GM12878 (cell line): Measurements from ENCODE around the gene STK16. TPM values are rescaled to one million over a fixed set of nuclear protein-coding genes. Genes with fewer than 3 reads are reported as not detected.

Experiments used
- ATAC-seq: fragments of 200-7000 bp; cut with Tn5 transposase; 3 replicates; pipeline ENCODE4 v1.9.1; 2020; ENCODE audit warnings: mild to moderate bottlenecking, moderate library complexity
- BruUV-seq: library from RNA; stranded (reverse); fragments of 400-500 nt; replicated peaks from 2 replicates; lab custom pipeline; 2021; lab: Mats Ljungman, UMichigan
- CTCF ChIA-PET: fragments of 300-600 bp; sonication (Branson Sonifier 250); formaldehyde crosslinking; extraction: SDS; loops from one replicate; lab custom pipeline; 2021; ENCODE audit warnings: inconsistent platforms; lab: Yijun Ruan, JAX
- POLR2A ChIA-PET: fragments of 350-600 bp; formaldehyde crosslinking; extraction: SDS; loops from one replicate; lab custom pipeline; 2021; ENCODE audit warnings: inconsistent platforms; lab: Charles Lee
- RAD21 ChIA-PET: fragments of 300-600 bp; sonication (Branson Sonifier 250); formaldehyde crosslinking; loops from one replicate; lab custom pipeline; 2023; ENCODE audit warnings: antibody characterized with exemption; ENCODE audit not compliant: unreplicated experiment; lab: Charles Lee
- SMC1A ChIA-PET: fragments of 300-600 bp; sonication (Branson Sonifier 250); formaldehyde crosslinking; loops from one replicate; lab custom pipeline; 2023; ENCODE audit not compliant: unreplicated experiment, uncharacterized antibody; lab: Charles Lee
- DNase-seq: peaks from one replicate; pipeline ENCODE4 v3.0.0-alpha.2; 2011; ENCODE audit warnings: low read depth, low spot score
- FAIRE-seq: peaks from 3 replicates; lab custom pipeline; 2011; peaks lifted over from hg19 to GRCh38; lab: Jason Lieb, UNC
- H2AFZ ChIP-seq: 2 replicates; pipeline ENCODE4 v1.6.0; 2011; ENCODE audit warnings: low read depth, low read length, control low read depth; ENCODE audit not compliant: control insufficient read depth
- H3K27ac ChIP-seq: 2 replicates; pipeline ENCODE4 v1.5.1; 2011; ENCODE audit warnings: control low read depth; ENCODE audit not compliant: control insufficient read depth, insufficient read depth
- H3K27me3 ChIP-seq, 2 experiments: replicated peaks in 1 of 2; 2 replicates each; pipeline versions ENCODE4 v1.6.0 to v1.6.1; 2011; ENCODE audit warnings: low read length in 1 of 2; ENCODE audit not compliant: control insufficient read depth in 2 of 2, insufficient read depth in 2 of 2
- H3K36me3 ChIP-seq, 2 experiments: 2 replicates each; pipeline ENCODE4 v1.5.1; 2011; ENCODE audit warnings: low read length in 1 of 2; ENCODE audit not compliant: control insufficient read depth in 2 of 2, insufficient read depth in 2 of 2
- H3K4me1 ChIP-seq: 2 replicates; pipeline ENCODE4 v1.6.1; 2011; ENCODE audit warnings: mild to moderate bottlenecking, low read length, moderate library complexity, mixed read lengths; ENCODE audit not compliant: control insufficient read depth, insufficient read depth
- H3K4me2 ChIP-seq: 2 replicates; pipeline ENCODE4 v1.6.0; 2011; ENCODE audit warnings: control low read depth; ENCODE audit not compliant: control insufficient read depth, insufficient read depth
- H3K4me3 ChIP-seq: fragments of 200-600 bp; sonication (generic); 2 replicates; pipeline ENCODE4 v1.5.1; 2016
- H3K79me2 ChIP-seq: 2 replicates; pipeline ENCODE4 v1.6.0; 2011; ENCODE audit warnings: low read length; ENCODE audit not compliant: control insufficient read depth, insufficient read depth
- H3K9ac ChIP-seq: 2 replicates; pipeline ENCODE4 v1.8.0; 2011; ENCODE audit warnings: low read length, control low read depth, mixed read lengths; ENCODE audit not compliant: control insufficient read depth, insufficient read depth
- H3K9me3 ChIP-seq: replicated peaks from 3 replicates; pipeline ENCODE4 v1.5.1; 2011; ENCODE audit warnings: mild to moderate bottlenecking, low read length; ENCODE audit not compliant: control insufficient read depth, insufficient read depth
- H4K20me1 ChIP-seq: 2 replicates; pipeline ENCODE4 v1.6.0; 2011; ENCODE audit not compliant: control insufficient read depth, insufficient read depth
- CUX1 ChIP-seq: IDR thresholded peaks from 2 replicates; pipeline ENCODE4 v1.6.1; 2012; ENCODE audit warnings: improper control_type of control experiment, low read depth, low read length; ENCODE audit not compliant: insufficient replicate concordance
- NFYA ChIP-seq: IDR thresholded peaks from 2 replicates; pipeline ENCODE4 v1.6.1; 2011; ENCODE audit warnings: low read depth, mild to moderate bottlenecking, low read length, improper control_type of control experiment, borderline replicate concordance
- NR2F1 ChIP-seq: fragments of 450-650 bp; conservative IDR thresholded peaks from 2 replicates; pipeline ENCODE4 v1.6.1; 2017; ENCODE audit warnings: mild to moderate bottlenecking
- POLR2A ChIP-seq: IDR thresholded peaks from 2 replicates; pipeline ENCODE4 v1.6.1; 2011; ENCODE audit warnings: low read depth, mild to moderate bottlenecking, low read length
- ZNF384 ChIP-seq: IDR thresholded peaks from 2 replicates; pipeline ENCODE4 v1.6.1; 2012; ENCODE audit warnings: low read depth, mild to moderate bottlenecking, low read length, improper control_type of control experiment, borderline replicate concordance
- WGBS: methylation state at CpG from one replicate; pipeline ENCODE4 v1.1.6; 2016; ENCODE audit warnings: low lambda C conversion rate; ENCODE audit not compliant: insufficient replicate concordance, insufficient coverage; ENCODE audit errors: missing lambda C conversion rate; 5-methylcytosine and 5-hydroxymethylcytosine counted together
- in situ Hi-C: fragments of 300-500 bp; cut with MboI; formaldehyde crosslinking; loops from 9 replicates; pipeline ENCODE4 v1.14.3; 2018; ENCODE audit warnings: mixed read lengths
- intact Hi-C: fragments of 100-400 bp; cut with micrococcal nuclease; formaldehyde crosslinking; loops from one replicate; pipeline ENCODE4 v1.14.2; 2022; ENCODE audit not compliant: unreplicated experiment
- polyA plus RNA-seq, 11 experiments: library from polyadenylated mRNA; depleted of rRNA in 4 of 11; unstranded in 6 of 11; stranded (reverse) in 5 of 11; fragments of >200 nt; fragmentation: Nextera tagmentation in 4 of 11; fragmentation: Illumina TruSeq in 1 of 11; extraction: Ambion mirVana in 4 of 11; extraction: Trizol in 1 of 11; gene quantifications; 1 replicate in 1 of 11; 2 replicates in 10 of 11; pipeline versions ENCODE4 v1.2.1 to v1.2.3, GENCODE V29; 2011 to 2016; ENCODE audit warnings: inconsistent platforms in 2 of 11, missing spikeins in 2 of 11, low read depth in 1 of 11
- total RNA-seq, 4 experiments: library from RNA; depleted of rRNA in 3 of 4; stranded (reverse); fragments of >200 nt in 3 of 4; fragmentation: Illumina TruSeq in 1 of 4; extraction: Trizol in 1 of 4; gene quantifications; 2 replicates each; pipeline versions ENCODE4 v1.2.1 to v1.2.3, GENCODE V29; 2013 to 2021

Gene STK16
- total and polyA plus RNA-seq, 10 of the 15 experiments (the other 5 are each of a cell fraction or from before 2014, with no cell fraction given), result 4.3 to 50.1 (median 17.9) TPM

GRCh38 chr2:219214786-219215185, 30.5 kb upstream of the STK16 start:
- ChIA-PET CTCF (interaction anchor here (0.6 to 3.2 kb wide), 5 partner anchors 9 to 84 kb away, joined by 3 to 14 read pairs (median 4); no protein-coding TSS in a partner anchor), RAD21 (no interaction called here), SMC1A (no interaction called here), POLR2A (no interaction called here)
- whole genome bisulfite sequencing, result 91% methylated on average over 6 of the region's 6 CpGs
- DNase-seq (no peak), ATAC-seq (no peak), FAIRE-seq (no peak)
- Histone ChIP-seq H3K79me2 (peaks cover 14% of the 10 kb centered on the region), H4K20me1 (no peaks in the 10 kb centered on the region; the same call in 1 of the 2 replicates), H3K9me3 (no peaks in the 10 kb centered on the region), H3K4me2 (no peak overlapping the region), H3K4me3 (no peak overlapping the region), H3K4me1 (peaks cover 16% of the 10 kb centered on the region), H3K27me3 (no peaks in the 10 kb centered on the region), H2AFZ (no peak overlapping the region), H3K9ac (no peak overlapping the region), H3K27ac (no peak overlapping the region), H3K36me3 (peaks cover 0 to 15% of the 10 kb centered on the region in 2 experiments; a peak in 3 of 4 replicates)
- TF ChIP-seq NFYA, result no peak
- 0 out of 2 replicates have a peak, but pooled peaks have one; percentile 21 for TF ChIP-seq POLR2A
- BruUV-seq, result no TSS peak
- intact Hi-C loops, result no loop called here
- in situ Hi-C loops, result no loop called here

DNA sequence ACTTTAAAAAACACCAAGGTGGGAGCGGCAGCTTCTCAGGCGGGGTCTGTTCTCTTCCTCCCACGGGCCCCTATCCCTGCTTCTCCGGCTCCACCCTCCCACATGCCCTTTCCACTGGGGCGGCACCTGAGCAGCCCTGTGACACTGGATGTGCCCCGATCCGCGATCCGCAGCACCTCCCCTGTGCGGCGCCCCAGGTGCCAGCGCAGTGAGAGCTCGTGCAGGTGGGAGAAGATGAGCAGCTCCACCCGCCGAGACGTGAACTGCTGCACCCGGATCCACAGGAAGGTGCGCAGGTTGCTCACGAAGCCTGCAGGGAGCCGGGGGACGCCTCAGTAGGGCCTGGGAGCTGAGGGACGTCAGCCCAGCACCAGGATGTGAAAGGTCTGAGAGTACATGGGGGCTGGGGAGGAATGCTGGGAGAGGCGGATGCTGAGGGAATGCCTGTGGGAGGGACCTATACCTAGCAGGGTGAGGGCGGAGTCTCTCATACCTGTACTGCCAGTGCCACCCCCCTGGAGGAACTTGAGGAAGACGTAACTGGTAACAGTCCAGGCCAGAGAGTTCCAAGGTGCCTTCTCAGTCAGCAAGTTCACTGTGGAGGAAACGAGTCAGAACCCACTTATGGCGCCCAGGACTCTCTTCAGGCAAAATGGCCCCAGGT, 29.3 kb upstream of the STK16 start:
- FAIRE-seq, result no peak
- H2AFZ ChIP-seq, result no peak overlapping the region
- WGBS, result over 99% methylated on average over 27 of the region's 27 CpGs
- H3K9me3 ChIP-seq, result no peaks in the 10 kb centered on the region
- TF ChIP-seq ZNF384 (no peak), CUX1 (no peak), NR2F1 (no peak), POLR2A (0 out of 2 replicates have a peak, but pooled peaks have one; percentile 30)
- TF ChIP-seq, all 136 proteins: peak for 1
- no peak overlapping the region for H3K9ac ChIP-seq
- in situ Hi-C loops, result no loop called here
- peaks cover 1 to 18% of the 10 kb centered on the region in 2 experiments for H3K36me3 ChIP-seq
- H3K79me2 ChIP-seq, result peaks cover 14% of the 10 kb centered on the region
- ChIA-PET SMC1A (interaction anchor here (0.7 to 2.4 kb wide), 3 partner anchors 10 to 79 kb away, joined by 3 to 9 read pairs (median 7); partner anchors contain the start of gene ZFAND2B), RAD21 (interaction anchor here (1.3 kb wide), 1 partner anchor 40 kb away, joined by 4 read pairs; the partner anchor contains the start of gene CNPPD1), POLR2A (interaction anchor here (0.5 to 3.8 kb wide), 6 partner anchors 9 to 40 kb away, joined by 3 to 21 read pairs (median 4); partner anchors contain the start of genes ANKZF1, ATG9A, CNPPD1 and TUBA4B), CTCF (interaction anchor here (0.8 to 3.2 kb wide), 9 partner anchors 9 to 136 kb away, joined by 3 to 14 read pairs (median 4); partner anchors contain the start of gene ZFAND2B)
- peak overlapping the region; percentile 99; the same call in 1 of the 2 replicates for H3K4me2 ChIP-seq
- intact Hi-C loops, result no loop called here
- no TSS peak for BruUV-seq
- no peak for ATAC-seq
- H3K4me3 ChIP-seq, result no peak overlapping the region
- no peak for DNase-seq
- H3K27me3 ChIP-seq, result no peaks in the 10 kb centered on the region
- peaks cover 16% of the 10 kb centered on the region for H3K4me1 ChIP-seq
- no peaks in the 10 kb centered on the region; the same call in 1 of the 2 replicates for H4K20me1 ChIP-seq
- H3K27ac ChIP-seq, result no peak overlapping the region
